UCSD-AML1 (cell line): ENCODE measurements around the gene EIF2S3.
"Not testable (repeated sequence)": the region's sequence is repeated elsewhere in the genome, so short reads cannot be mapped to it uniquely, and the experiment has no call there.

Source experiments
- DNase-seq: peaks from one replicate; lab custom pipeline; 2025; ENCODE audit not compliant: unreplicated experiment; lab: John Stamatoyannopoulos, UW

EIF2S3 gene

DNA sequence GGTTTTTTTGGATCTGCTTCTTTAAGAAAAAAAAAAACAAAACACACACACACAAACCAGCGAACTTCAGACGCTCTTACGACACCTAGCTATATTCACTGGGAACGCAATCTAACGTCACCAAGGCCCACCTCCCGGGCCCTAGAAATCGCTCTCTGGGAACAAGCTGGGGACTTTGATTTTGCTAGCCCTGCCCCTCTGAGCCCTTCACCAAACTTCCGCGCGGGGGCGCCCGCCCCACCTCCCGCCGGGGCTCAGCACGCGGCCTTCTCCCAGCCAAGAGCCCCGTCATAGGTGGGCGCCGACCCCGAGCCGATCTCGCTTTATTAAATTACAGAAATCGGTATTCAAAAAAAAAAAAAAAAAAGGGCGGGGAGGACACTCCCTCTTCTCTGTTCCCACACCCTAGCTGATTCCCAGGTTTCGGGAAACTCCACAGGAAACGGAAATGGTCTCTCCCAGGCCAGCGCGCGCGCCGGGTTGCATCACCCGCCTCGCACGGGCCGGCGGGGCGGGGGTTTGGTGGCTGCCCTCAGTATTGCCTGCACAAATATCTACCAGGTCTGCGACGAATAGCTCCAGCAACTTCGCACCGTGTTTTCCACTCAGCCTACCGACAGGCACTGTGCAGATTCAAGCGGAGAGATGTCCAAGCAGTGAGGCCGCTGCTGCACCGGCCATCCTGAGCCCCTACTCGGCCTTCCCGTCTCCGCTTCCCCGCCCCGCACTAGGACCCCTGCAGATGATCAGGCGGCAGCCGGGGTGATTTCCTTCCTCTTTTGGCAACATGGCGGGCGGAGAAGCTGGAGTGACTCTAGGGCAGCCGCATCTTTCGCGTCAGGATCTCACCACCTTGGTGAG lies at the start of gene EIF2S3:
EIF2S3 (plus strand) TSS at position 775 of the 861 bp plus-strand sequence; CDS start at position 788, 13 bp downstream.
- peak; percentile 96 for DNase-seq

DNA sequence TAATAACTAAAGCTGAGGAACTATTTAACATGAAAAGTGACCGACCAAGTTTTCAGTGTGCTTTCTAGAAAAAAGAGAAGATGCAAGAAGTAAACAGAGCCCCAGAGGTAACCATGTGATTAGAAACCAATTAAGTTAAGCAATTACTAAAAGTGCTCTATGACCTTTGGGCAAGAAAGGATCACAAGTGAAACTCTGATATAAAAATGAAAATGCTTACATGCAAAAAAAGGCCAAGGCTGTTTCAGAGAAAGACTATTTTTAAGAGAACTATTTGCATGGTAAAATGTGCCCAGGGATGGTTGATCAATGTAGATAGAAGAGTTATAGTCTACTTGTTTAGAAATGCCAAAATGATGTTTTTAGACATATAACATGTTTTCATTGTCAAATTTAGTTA lies 49.7 kb upstream of the EIF2S3 start:
- no peak for DNase-seq

DNA sequence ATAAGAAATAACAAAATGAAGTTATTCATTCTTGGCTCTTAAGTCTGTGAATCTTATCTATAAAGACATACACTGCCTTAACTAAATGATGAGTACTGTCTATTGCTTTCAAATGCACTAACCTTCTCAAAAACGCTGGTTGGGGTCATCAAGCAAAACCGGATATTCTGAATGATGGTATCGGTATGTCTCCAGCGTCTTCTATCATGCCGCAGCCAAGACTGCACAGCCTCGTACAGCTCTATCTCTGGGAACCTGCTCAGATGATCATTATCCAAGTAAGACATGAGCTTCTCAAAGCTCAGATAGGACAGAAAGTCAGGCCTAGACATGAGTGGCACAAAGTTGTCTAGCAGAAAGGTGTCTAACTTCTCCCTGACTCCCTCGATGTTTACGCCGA lies 48.9 kb upstream of the EIF2S3 start:
- DNase-seq: no peak

DNA sequence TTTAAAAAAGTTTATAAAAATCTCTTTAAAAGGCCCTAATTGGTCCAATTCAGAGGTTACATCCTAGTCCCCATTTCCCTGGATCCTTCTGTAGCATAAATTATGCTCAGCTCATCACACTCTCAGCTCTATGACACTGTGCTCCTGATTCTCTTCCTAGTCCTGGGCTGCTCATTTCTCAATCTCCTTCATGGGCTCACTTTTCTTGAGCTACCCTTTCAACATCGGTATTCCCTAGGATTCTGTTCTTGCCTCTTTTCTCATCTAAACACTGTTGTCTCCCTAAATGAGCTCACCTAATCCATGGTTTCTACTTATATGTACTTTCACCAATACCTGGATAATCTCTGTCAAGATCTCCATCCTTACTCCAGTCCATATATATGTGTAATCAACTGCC lies 42.5 kb upstream of the EIF2S3 start:
- DNase-seq: no peak

DNA sequence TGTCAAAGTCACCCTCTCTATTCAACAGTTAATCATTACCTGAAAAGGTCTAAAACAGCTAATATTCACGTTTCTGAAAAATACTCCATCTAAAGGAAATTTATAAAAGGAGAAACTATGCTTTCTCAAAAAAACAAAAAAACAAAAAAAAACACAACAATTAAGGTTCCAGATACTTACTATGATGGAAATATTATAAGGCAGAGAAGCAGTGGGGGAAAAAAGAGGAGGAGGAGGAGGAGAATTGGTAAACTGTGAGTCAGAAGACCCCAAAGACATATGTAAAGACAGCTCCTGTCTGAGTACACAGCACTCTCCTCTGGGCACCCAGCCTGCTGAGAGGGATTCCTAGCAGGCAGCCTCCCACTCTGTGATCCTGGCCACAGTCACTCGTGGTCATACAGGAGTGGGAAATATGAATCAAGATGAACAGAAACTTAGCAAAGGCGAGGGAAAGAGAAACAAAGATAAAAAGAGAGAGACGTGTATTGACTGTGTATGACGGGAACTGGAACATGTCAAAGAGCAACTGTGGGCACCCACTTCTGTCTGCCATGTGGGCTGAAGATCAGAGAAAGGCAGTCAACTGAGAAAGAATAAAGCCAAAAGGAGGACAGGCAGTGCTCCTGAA lies 40.3 kb upstream of the EIF2S3 start:
- DNase-seq: no peak

DNA sequence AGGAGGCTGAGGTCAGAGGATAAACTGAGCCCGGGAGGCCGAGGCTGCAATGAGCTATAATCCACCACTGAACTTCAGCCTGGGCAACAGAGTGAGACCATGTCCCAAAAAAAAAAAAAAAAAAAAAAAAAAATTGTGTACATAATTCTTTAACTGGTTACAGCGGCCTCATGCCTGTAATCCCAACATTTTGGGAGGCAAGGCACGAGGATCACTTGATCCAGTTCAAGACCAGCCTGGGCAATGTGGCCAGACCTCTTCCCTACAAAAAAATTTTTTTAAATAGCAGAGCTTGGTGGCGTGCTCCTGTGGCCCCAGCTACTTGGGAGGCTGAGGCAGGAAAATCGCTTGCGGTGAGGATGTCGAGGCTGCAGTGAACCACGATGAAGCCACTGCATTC lies 37.1 kb upstream of the EIF2S3 start:
- DNase-seq: no peak

DNA sequence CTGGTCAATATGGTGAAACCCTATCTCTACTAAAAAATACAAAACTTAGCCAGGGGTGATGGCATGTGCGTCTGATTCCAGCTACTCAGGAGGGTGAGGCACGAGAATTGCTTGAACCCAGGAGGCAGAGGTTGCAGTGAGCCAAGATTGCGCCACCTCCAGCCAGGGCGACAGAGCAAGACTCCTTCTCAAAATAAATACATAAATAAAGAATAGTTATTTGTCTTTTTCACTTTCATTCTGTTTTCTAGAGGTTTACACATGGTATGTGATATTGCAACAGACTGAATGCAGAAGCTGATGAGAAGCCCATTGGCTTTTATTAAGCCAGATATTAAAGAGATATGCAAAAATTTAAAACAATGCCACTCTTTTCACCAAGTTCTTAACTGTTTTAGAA lies 35.9 kb upstream of the EIF2S3 start:
- DNase-seq: no peak

DNA sequence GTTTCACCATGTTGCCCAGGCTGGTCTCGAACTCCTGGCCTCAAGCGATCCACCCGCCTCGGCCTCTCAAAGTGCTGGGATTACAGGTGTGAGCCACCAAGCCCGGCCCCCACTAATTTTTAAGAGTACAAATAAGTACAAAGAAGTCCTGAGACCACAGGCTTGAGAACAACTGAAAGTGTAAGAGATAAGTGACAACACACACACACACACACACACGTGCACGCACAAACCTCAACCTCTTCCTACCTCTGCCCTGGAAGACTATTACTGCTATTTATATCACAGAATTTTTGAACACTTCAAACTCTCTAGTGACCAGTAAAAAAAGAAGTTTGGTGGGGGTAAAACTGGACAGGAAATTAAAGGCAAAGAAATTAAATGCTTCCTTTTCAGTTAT lies 35.3 kb upstream of the EIF2S3 start:
- peak; percentile 9 for DNase-seq

DNA sequence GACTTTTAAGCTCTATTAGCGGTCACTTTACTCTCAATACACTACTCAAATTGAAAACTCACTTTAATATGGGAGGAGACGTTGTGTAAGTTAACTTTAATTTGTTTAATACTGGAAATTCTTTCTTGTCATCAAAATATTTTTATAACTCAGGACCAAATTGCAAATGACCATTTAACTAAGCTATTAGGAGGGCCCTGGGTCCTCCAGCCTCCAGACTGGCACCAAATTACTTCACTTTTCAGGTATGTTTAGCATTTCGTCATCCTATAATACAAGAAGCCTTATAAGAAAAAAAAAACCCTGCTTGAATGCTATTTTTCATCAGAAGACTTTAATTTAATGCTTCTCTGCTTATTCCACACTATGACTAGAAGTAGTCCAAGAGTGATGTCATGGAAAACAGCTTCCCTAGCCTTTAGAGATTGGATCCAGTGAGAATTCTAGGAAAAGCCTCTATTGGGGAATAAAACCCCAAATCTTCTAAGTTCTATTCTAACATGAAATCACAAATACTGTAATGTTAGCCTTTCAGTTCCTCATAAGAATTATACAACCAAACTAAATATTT lies 34.4 kb upstream of the EIF2S3 start:
- DNase-seq: no peak

DNA sequence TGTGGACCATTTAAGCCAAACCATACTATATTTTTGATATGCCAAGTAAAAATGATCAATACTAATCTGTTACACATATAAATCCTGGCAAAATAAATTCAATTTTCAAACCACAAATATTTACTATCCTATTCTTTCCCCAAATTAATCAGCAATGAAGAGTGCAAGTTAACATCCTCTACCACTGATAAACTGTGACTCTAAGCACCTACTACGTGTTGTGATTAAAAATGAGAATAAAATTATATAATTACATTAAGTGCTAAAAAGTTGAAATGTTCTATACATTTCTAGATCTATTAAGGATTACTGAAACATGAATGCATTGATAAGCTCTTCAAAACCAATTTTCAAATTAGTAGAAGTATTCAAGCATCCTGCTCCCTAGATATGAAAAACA lies 31.2 kb upstream of the EIF2S3 start:
- no peak for DNase-seq

DNA sequence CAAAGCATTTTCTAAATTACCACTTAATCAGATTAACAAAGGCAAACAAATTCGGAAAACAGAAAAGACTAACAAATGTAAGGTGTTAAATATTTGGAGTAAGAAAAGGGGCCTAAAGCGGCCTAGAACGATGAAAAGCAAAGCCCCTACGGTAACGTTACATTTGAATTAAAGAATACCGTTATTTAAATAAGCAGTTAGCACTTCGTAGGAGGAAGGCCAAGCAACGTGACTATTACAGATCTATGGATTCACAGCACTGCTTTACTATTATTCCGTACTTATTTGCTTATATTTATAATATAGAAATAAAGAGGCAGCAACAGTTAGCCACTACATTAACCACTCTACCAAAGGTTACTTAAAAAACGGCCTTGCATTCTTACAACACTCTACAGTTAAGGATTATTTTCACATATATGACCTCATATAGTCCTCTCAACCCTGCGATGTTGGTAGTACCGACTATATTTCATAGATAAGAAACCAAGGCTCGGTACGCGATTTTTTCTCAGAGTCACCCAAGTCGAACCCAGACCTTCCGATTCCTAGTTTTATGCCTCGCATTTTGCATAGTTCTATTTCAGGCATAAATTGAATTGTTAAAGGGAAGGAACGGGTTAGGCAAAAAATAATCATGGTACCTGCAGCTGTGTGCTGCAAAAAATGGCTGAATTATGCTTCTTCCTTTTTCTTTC lies 30.6 kb upstream of the EIF2S3 start:
- no peak for DNase-seq

DNA sequence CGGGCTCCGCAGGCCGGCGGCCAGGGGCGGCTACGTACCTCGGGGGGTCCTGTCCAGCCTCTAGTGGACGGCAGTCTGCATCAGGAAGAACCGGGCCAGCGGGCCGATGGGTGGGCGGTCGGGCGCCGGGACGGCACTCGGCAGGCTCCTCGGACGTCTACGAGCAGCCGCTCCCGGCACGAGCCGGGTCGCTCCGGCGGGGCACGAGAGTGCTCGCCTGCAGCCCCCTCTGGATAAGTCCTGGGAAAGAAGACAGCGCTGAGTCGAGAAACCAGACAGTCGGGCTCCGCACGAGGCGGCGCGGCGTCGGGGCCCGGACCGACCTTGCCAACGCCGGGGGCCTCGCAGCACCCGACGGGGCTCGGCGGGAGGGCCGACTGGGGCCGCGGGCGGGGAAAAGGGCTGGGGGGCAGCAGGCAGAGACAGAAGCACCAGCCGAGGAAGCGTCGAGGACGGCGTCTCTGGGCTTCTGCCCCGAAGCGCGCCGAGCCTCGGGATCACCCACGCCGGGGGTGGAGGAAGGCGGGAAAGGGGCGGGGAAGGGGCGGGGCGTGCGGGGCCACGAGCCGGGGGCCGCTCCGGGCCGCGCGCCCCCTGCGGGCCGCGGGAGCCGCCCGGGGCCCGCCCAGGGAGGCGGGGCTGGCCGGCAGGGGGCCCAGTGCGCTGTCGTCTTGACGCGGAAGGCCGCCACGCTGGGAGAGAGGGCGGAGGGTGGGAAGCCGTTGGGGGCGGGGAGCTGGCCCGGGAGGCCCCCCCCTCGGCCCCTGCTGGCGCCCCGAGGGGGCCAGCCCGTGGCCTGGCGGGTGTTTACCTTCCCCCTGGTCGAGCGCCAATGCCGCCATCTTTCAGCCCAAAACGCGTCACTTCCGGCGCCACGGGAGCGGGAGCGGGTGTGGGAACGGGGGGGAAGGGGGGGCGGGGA lies 29.7 kb upstream of the EIF2S3 start:
- DNase-seq: peak; percentile 89

DNA sequence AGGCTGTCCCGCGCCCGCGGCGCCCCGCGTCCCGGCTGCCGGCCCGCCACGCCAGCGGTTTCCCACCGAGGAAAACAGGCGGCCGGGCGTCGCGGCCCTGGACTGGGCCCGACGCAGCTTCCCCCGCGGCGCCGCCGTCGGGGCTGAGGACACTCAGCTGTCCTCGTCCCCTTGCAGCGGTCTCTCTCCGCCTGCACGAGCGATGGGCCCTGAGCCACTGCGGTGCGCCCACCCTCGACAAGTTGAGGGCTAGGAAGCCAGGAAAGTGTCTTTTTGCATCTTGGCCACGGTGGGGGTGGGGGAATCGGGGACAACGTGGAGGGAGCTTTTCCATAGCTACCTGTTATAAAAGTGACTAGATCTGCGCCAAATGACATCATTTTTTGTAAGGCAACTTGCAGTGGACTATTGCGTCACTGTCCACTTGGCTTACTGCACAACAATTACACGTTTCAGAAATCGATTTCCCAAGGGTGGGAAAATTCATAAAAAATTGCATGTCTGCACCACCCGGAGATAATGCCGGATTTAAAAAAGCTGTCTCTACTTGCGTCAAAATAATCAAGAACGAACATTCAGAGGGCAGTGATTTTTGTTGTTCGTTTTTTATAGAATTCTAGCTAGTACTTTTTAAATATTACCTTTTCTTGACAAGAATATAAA lies 28.9 kb upstream of the EIF2S3 start:
- no peak for DNase-seq

DNA sequence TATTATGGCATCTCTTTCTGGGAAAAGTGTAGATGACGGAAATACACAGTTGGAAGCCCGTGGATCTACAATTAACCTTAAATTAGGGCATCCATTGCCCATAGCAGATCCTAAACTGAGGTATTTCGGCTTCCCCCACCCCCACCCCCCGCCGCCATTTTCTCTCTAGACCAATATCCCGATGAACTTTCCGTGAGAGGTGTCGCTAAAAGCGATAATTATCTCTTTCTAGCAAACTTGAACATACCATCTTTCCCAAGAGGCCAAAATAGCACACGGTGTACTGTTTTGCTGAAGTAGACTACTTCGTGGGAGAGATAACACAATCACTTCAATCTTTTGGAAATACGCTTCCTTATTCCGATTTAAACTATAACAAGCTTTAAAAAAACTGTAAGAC lies 28.3 kb upstream of the EIF2S3 start:
- DNase-seq: no peak

DNA sequence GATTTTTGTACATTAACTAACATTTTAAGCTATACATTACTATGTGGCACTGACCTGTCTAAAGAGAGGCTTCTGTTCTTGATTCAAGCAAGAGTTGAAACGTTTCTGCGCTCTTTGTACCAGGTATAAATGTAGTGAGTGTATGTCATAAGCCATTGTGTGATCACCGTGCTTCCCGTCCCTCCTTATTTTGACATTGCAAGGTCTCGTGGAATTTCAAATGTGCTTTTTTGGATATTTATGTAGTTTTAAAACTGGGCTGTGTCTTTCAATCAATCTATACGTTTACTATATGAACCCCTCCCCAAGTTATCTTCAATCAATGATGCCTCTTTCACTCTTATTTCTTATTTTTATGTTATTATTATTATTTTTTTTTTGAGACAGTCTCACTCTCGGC lies 27.7 kb upstream of the EIF2S3 start, which contains the start of gene KLHL15:
KLHL15 (minus strand) TSS at position 101 of the 400 bp plus-strand sequence. CDS start 20,493 bp downstream, outside the sequence.
- no peak for DNase-seq

DNA sequence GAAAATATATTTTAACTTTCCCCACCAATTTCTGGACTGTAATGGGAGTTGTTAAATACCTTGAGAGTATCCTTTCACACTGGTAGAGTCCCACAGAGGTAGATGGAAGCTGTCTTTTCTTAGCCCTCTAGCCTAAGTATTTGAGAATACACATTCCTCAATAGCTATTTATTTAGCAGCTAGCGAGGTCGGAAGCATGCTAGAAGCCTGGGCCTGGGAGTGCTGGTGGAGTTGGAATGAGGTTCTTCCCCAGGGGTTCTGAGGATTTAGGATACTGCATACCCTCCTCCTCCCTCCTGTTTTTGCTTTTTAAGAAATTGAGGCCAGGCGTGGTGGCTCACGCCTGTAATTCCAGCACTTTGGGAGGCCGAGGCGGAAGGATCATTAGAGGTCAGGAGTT lies 26.8 kb upstream of the EIF2S3 start:
- DNase-seq: no peak

DNA sequence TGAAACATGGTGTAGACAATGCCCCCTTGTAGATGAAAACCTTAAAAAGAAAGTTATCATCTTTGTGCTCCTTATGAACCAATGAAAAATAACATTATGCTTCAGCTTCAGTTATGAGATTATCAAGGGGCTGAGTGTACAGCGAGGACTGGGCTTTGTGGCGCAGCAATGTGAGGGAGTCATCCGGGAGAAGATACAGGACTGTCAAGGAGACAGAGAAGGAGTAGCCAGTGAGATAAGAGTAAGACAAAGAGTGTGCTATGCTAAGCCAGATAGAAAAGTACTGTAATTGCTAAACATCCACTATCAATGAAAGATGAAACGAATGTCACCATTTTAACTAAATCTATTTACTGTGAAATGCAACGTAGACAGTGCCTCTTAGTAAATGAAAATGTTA lies 24.2 kb upstream of the EIF2S3 start:
- DNase-seq: no peak

DNA sequence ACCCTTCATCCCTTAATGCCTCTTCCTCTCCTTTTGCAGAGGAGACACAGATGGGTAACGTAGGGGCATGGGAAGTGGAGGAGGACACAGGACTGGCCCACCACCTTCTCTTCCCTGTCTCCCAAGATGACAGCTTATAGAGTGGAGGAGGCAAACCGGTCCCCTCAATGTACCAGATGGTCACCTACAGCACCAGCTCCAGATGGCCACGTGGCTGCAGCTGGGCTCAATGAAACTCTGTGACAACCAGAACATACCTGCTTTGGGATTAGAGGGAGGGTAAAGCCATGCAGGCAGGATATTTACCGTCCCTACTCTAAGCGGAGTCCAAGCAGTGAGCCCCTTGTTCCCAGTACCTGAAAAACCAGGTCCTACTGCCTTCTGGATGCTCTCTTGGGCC lies 20.3 kb upstream of the EIF2S3 start:
- no peak for DNase-seq

DNA sequence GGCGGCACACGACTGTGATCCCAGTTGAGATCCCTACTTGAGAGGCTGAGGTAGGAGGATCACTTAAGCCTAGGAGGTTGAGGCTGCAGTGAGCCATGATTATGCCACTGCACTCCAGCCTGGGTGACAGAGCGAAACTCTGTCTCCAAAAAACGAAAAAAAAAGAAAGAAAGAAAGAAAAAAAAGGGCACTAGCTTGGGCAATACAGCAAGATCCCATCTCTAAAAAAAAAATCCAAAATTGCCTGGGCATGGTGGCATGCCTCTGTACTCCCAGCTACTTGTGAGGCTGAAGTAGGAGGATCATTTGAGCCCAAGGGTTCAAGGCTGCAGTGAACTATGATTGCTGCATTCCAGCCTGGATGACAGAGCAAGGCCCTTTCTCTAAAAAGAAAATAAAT lies 17.0 kb upstream of the EIF2S3 start:
- DNase-seq: no peak

DNA sequence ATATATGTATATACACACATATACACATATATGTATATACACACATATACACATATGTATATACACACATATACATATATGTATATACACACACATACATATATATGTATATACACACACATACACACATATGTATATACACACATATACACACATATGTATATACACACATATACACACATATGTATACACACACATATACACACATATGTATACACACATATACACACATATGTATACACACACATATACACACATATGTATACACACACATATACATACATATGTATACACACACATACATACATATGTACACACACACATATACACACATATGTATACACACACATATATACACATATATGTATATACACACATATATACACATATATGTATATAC lies 8.7 kb upstream of the EIF2S3 start:
- not testable (repeated sequence) for DNase-seq
